ENCODE results near the gene PCDH15. TPM values are rescaled to one million over a fixed set of nuclear protein-coding genes. Genes with fewer than 3 reads are reported as not detected.
"Not testable (repeated sequence)": the region's sequence is repeated elsewhere in the genome, so short reads cannot be mapped to it uniquely, and the experiment has no call there.

The PCDH15 gene
- total RNA-seq, 1 donor from 2014 or later: 3.2 TPM

- no peaks in the 10 kb centered on the region for H3K36me3 ChIP-seq
- intact Hi-C loops (cut with DNase I): no loop called here
- H3K9me3 ChIP-seq: no peaks in the 10 kb centered on the region
- H3K27ac ChIP-seq: no peak overlapping the region
- H3K4me3 ChIP-seq: no peak overlapping the region
- no peaks in the 10 kb centered on the region for H3K4me1 ChIP-seq
- no peak for TF ChIP-seq CTCF (IDR thresholded peaks at IDR 0.05)
- no peak for ATAC-seq
- no peak for DNase-seq
- no peaks in the 10 kb centered on the region for H3K27me3 ChIP-seq
Observed at GRCh38 chr10:54444170-54444569, 356.9 kb downstream of the PCDH15 start.

GRCh38 chr10:54441275-54441674 lies 359.8 kb downstream of the PCDH15 start:
- ATAC-seq (no peak), DNase-seq (no peak)
- H3K4me3 ChIP-seq: no peak overlapping the region
- H3K4me1 ChIP-seq: no peaks in the 10 kb centered on the region
- H3K27ac ChIP-seq: no peak overlapping the region
- TF ChIP-seq CTCF (IDR thresholded peaks at IDR 0.05): no peak
- no peaks in the 10 kb centered on the region for H3K36me3 ChIP-seq
- intact Hi-C loops (cut with DNase I): no loop called here
- no peaks in the 10 kb centered on the region for H3K27me3 ChIP-seq
- H3K9me3 ChIP-seq: no peaks in the 10 kb centered on the region

- Histone ChIP-seq H3K36me3 (no peaks in the 10 kb centered on the region), H3K9me3 (no peaks in the 10 kb centered on the region), H3K4me1 (no peaks in the 10 kb centered on the region), H3K27ac (no peak overlapping the region), H3K27me3 (no peaks in the 10 kb centered on the region), H3K4me3 (no peak overlapping the region)
- no peak for ATAC-seq
- no peak for DNase-seq
- intact Hi-C loops (cut with DNase I): no loop called here
- no peak for TF ChIP-seq CTCF (IDR thresholded peaks at IDR 0.05)
Observed at GRCh38 chr10:54434782-54435181, 366.2 kb downstream of the PCDH15 start.

GRCh38 chr10:54415483-54415882 lies 385.5 kb downstream of the PCDH15 start:
- Histone ChIP-seq H3K36me3 (no peaks in the 10 kb centered on the region), H3K27me3 (no peaks in the 10 kb centered on the region), H3K4me3 (no peak overlapping the region), H3K4me1 (no peaks in the 10 kb centered on the region), H3K27ac (no peak overlapping the region), H3K9me3 (no peaks in the 10 kb centered on the region)
- no peak for TF ChIP-seq CTCF (IDR thresholded peaks at IDR 0.05)
- DNase-seq (no peak), ATAC-seq (no peak)
- intact Hi-C loops (cut with DNase I): no loop called here

GRCh38 chr10:54402576-54402975 lies 398.5 kb downstream of the PCDH15 start:
- no peak overlapping the region for H3K27ac ChIP-seq
- no peak for ATAC-seq
- no peaks in the 10 kb centered on the region for H3K36me3 ChIP-seq
- peak; percentile 35 for TF ChIP-seq CTCF (IDR thresholded peaks at IDR 0.05)
- intact Hi-C loops (cut with DNase I): no loop called here
- no peak overlapping the region for H3K4me3 ChIP-seq
- no peaks in the 10 kb centered on the region for H3K4me1 ChIP-seq
- no peak for DNase-seq
- H3K9me3 ChIP-seq: no peaks in the 10 kb centered on the region
- H3K27me3 ChIP-seq: no peaks in the 10 kb centered on the region

GRCh38 chr10:54396031-54396430 lies 405.0 kb downstream of the PCDH15 start:
- DNase-seq (no peak), ATAC-seq (no peak)
- intact Hi-C loops (cut with DNase I): no loop called here
- no peaks in the 10 kb centered on the region for H3K36me3 ChIP-seq
- H3K4me3 ChIP-seq: no peak overlapping the region
- no peaks in the 10 kb centered on the region for H3K27me3 ChIP-seq
- no peak for TF ChIP-seq CTCF (IDR thresholded peaks at IDR 0.05)
- no peaks in the 10 kb centered on the region for H3K4me1 ChIP-seq
- no peaks in the 10 kb centered on the region for H3K9me3 ChIP-seq
- no peak overlapping the region for H3K27ac ChIP-seq

GRCh38 chr10:54394598-54394997 lies 406.4 kb downstream of the PCDH15 start:
- H3K27me3 ChIP-seq; DNase-seq; H3K4me1 ChIP-seq; intact Hi-C loops (cut with DNase I); H3K27ac ChIP-seq; ATAC-seq; H3K4me3 ChIP-seq; H3K36me3 ChIP-seq; H3K9me3 ChIP-seq: not testable (repeated sequence)
